ENCODE measurements around the gene BAZ1A.
A peak's percentile ranks its signal among the peaks of the same experiment; 100 is the strongest.

Gene BAZ1A

DNA sequence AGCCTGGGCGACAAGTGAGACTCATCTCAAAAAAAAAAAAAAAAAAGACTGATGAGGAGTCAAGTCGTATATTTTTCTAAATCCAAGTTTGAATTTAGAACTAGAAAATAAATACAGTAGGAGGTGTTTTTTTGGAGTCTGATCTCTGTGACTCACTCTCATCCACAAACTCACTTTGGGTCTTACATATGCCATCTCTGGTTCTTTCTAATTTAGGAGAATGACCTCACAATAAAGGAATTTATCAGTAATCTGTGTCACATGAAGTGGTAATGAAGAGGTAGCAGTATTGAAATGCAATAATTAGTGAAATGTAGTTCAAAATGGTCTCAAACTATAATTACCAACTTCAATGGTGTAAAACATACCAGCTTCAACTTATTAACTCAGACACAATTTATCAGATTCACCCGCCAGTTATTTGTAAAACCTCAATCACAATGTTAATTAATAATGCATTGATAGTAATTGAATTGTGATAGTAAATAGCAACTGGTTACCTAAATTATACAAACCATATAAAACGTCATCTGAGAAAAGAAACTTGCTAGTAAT is 156.3 kb downstream of the BAZ1A start:
- DNase-seq: no peak

DNA sequence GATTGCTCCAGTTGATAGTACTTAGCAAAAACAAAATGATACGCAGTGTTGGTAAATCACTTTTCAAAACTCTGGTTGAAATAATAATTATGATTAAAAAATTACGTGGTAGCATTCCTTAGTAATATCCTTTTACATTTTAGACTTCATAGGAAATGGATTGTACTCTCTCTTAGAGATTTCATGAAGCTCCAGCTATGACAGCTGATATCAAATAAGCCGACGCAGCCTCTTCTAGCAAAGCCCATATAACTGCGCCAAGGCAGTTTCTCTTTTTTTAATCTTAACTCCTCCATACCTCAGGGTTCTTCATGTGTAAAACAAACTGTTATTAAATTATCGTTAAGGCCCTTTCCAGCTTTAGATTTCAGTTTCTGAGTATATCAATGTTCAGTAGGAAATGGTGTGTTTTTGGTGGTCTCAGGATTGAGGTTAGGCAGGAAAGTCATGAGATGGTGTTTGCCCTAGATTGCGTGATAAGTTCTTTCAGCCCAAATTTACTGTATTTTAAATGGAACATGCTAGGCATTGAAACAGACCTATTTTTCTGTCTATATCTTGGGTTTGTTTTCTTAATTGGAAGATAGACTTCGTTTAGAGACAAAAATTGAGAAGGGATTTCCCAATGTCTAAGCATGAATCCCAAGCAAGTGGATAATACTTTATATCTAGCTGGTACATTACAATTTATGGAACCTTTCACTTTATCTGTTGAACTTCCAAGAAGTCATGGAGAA is 159.9 kb downstream of the BAZ1A start:
- DNase-seq: no peak

DNA sequence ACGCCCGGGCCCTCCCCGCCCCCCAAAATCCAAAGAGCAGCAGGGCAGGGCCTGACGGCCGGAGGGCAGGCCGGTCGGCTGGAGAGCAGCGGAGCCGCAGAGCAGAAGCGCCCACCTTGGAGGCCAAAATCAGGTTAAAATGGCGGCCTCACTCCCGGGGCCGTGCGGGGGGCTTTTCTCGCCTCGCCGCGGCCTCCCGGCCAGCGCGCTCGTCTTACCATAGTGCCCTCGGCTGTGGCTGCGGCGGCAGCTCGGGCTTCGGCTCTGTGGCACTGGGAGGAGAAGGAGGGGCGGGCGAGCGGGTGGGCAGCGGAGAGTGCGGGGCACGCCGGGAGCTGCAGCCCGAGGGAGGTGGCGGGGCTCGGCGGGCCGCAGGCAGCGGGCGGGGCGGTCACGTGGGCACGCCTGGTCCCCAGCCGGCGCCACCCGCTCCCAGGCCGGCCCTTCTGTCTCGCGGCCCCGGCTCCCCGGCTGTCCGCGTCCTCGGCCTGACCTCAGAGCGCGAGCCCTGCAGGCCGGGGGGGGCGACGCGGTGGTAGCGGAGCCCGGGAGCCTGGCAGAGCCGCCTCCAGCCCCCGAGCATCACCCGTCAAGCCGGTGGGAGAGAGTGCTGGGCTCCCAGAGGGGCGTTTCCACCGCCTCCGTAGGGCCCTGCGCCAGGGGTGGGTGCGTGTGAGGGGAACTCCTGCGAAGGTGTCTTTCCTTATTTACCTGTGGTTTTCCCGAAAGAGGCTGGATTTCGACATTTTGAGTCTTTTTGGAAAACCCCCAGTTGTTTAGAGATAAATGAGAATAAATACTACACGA is 160.6 kb downstream of the BAZ1A start, which contains the start of gene CFL2:
TSS of gene CFL2 (minus strand) at position 274 of the 807 bp plus-strand sequence. CDS start at position 221, 53 bp downstream.
- DNase-seq: peak; percentile 84

DNA sequence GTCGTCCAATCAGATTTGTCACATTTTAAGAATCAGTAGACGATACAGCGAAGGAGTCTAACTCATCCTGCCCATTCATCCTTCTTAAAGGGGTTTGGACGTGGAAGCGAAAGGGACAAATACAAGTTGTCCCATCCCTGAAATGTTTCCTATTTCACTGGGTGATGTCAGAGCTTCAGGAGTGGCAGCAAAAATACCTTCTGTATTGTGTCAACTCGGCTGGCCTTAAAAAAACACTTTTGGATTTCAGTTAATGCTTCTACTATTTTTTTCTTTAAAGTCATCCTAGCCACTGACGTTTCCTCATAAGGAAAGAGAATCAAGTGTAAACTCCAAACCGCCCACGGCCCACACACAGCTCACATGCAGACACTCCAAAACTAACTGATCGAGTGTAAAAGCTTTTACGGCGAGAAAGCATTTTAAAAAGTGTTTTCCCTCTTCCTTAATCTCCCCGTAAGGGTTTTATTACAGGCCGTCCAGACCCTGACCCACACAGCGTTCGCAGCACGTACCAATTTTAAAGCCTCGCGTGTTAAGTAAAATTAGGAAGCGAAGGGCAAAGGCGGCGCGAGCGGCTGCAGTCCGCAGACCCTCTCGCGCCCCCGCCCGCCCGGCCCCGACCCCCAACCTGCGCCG is 161.4 kb downstream of the BAZ1A start:
- peak; percentile 32 for DNase-seq

DNA sequence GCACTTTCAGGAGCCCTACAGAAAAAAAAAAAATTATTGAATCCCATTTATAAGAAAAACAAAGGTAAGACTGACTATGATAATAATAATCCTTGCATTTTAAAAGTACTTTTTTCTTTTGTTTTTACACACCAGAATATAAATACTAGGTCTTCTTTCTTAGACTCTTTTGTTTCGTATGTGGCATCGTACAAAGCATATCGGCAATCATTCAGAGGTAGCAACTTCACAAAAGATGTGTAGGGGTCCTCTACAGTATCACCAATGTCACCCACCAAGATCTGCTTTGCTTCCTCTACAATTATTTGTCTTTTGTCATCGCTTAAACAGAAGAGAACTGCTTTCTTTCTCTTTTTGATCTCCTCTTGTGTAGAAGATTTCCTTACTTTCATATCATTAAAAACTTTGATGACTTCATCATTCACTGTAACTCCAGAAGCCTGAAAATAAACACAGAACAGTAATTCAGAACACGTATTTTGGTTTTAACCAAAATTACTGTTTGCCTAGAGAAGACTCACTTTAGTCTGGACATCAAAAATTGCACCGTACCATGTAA is 162.0 kb downstream of the BAZ1A start:
- no peak for DNase-seq

DNA sequence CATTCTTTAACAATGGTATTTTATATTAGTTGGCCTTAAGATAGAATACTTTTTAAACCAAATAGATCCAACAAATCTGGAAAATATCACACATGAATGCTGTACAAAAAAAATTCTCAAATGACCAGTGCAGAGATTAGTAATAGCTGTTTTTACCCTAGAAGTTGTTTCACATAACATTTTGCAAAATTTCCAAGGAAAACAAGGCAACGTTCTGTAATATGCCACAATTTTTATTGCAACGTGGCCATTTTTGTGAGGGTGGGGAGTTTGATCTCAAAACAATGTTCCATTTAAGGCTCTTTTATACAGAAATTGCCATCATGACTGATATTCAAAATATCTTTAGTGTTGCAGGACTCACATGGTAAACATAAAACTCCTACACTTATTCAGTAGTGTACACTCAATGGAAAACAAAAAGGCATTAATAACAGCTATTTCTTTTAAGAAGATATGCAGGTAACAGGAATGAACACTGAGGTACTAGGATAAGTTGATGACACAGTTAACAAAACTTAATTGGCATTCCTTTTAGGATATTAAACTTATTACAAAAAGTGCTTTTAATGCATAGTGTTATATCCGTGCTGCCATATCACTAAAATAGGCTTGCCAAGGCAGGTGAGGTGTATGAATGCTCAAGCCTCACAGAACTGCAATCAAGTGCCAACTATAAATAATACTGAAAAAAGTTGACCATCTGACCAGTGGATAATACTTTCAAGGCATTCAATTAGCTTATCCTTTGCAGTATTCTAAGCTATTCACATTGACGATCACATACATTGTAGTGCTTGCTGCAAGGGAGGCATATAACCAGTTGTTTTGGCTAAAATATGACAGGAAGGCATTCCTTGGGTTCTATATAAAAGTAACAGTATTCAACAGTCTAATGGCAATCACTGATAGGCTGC is 163.1 kb downstream of the BAZ1A start:
- no peak for DNase-seq

DNA sequence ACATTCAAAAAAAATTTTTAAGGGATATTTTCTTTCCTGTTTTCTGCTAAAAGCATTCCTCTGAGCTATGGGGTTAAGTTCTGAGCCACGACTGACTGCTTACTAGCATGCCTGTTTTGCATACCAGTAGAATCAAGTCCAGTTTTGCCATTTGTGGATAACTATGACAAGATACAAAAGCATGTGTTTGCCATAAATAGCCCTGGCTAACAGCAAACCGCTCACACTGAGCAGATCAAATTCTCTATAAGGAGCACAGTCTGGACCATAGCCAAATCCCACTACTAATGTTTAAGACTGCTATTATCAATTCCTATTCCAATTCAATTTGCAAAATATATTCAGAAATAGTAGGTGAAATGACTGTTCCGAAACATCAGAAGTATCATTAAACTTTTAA is 164.0 kb downstream of the BAZ1A start:
- DNase-seq: peak; percentile 27

DNA sequence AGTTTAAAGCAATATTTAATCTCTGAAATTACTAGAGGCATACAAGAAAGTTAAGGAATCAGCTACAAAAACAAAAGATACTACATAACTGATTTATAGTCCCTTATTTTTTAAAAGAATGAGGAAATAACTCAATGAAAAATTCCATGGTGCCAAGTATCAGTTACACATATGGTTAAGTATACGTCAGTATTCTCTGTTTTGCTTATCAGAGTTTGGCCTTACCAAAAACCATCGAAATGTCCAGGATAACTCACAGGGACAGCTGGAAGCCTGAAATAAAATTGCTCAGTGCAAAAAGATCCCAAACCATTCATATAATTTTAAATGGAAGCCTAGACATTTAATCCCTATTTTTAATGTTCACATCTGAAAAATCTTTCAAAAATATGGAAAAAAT is 164.4 kb downstream of the BAZ1A start:
- no peak for DNase-seq

DNA sequence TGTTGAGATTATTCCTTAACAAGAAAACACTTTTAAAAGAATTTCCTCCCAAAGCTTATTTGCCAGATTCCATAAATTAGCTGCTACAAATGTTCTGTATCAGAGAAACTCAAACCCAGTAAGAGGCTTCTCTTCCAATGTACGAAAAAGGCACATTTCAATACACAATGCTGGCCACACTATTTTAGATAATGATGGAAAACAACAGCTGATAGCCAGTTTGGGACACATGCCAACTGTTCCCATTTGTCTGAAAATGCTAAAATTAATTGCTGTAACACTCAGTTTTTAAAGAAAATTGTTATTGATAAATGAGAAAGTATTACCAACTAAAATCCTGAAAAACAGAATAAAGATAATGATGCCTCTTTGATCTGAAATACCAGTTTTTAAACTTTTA is 165.2 kb downstream of the BAZ1A start:
- no peak for DNase-seq

DNA sequence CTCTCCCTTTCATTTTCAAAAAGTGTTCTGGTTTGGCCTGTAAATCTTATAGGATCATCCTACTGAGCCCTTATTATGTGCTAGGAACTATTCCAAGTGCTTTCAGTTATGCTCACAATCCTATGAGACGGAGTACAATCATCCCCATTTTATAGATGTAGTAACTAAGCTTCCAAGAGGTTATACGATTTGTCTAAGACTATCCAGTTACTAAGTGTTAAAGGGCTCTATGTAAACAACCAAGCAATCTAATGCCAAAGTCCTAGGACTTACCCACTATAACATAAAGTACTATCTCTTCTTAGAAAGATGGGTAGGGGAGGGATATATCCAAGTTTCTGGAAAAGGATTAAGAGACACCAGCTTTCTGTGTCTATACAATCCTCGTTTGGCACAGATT is 167.4 kb downstream of the BAZ1A start:
- DNase-seq: no peak
